ENCODE results near the gene SLC7A10.

- TF ChIP-seq CTCF (IDR thresholded peaks at IDR 0.05) (no peak), POLR2A (IDR thresholded peaks at IDR 0.05) (no peak), POLR2AphosphoS5 (IDR thresholded peaks at IDR 0.05) (no peak)
These were observed 30.6 kb downstream of the SLC7A10 start for GRCh38 chr19:33194886-33195644.
